DOHH2 (cell line): ENCODE data around the gene UGT1A3.
"Not testable (repeated sequence)": the region's sequence is repeated elsewhere in the genome, so short reads cannot be mapped to it uniquely, and the experiment has no call there.

Source experiments
- CTCF ChIP-seq: fragments of 200-600 bp; sonication (generic); IDR thresholded peaks from one replicate; pipeline ENCODE4 v1.5.1; 2014; ENCODE audit warnings: antibody characterized with exemption, mild to moderate bottlenecking, low read depth, low read length; ENCODE audit not compliant: poor library complexity, severe bottlenecking
- EZH2phosphoT487 ChIP-seq: fragments of 200-600 bp; sonication (generic); IDR thresholded peaks from 2 replicates; pipeline ENCODE4 v1.6.1; 2017; ENCODE audit warnings: borderline replicate concordance, mild to moderate bottlenecking, antibody characterized with exemption, low read length, moderate library complexity, mixed read lengths

GRCh38 chr2:233700842-233701241, 28.0 kb upstream of the UGT1A3 start:
- not testable (repeated sequence) for TF ChIP-seq CTCF, EZH2phosphoT487
